Upper lobe of left lung (tissue), 6 donors: ENCODE results near the gene GJE1. TPM values are rescaled to one million over a fixed set of nuclear protein-coding genes. Genes with fewer than 3 reads are reported as not detected.
"Not testable (repeated sequence)": the region's sequence is repeated elsewhere in the genome, so short reads cannot be mapped to it uniquely, and the experiment has no call there.

Source experiments
- ATAC-seq, 2 donors: fragments of 200-7000 bp; cut with Tn5 transposase; one replicate each; pipeline ENCODE4 v1.9.1; 2022; ENCODE audit warnings: mild to moderate bottlenecking in 2 of 2, moderate library complexity in 2 of 2; ENCODE audit not compliant: low FRiP score in 2 of 2
- DNase-seq, 2 donors: peaks; one replicate each; pipeline ENCODE4 v3.0.0-alpha.2; 2019 to 2020
- H3K27ac ChIP-seq, 4 donors: fragments of 200-600 bp; sonication (generic); one replicate each; pipeline ENCODE4 v1.5.1; 2016 to 2019
- H3K27me3 ChIP-seq, 4 donors: fragments of 200-600 bp; sonication (generic); one replicate each; pipeline ENCODE4 v1.5.1; 2017 to 2019
- H3K36me3 ChIP-seq, 4 donors: fragments of 200-600 bp; sonication (generic); one replicate each; pipeline ENCODE4 v1.5.1; 2016 to 2019
- H3K4me1 ChIP-seq, 4 donors: fragments of 200-600 bp; sonication (generic); one replicate each; pipeline ENCODE4 v1.5.1; 2018 to 2019
- H3K4me3 ChIP-seq, 4 donors: fragments of 200-600 bp; sonication (generic); one replicate each; pipeline ENCODE4 v1.5.1; 2017 to 2019; ENCODE audit warnings: mild to moderate bottlenecking in 2 of 4, moderate library complexity in 1 of 4
- H3K9me3 ChIP-seq, 4 donors: fragments of 200-600 bp; sonication (generic); one replicate each; pipeline ENCODE4 v1.5.1; 2018 to 2019
- EP300 ChIP-seq, 4 donors: sonication (generic); formaldehyde crosslinking; IDR thresholded peaks; one replicate each; pipeline ENCODE4 v1.5.1; 2017; ENCODE audit warnings: antibody characterized with exemption in 4 of 4, control low read depth in 2 of 4
- POLR2A ChIP-seq, 4 donors: fragments of 450-650 bp; IDR thresholded peaks; one replicate each; pipeline ENCODE4 v1.5.1; 2016 to 2017; ENCODE audit warnings: antibody characterized with exemption in 4 of 4, mild to moderate bottlenecking in 2 of 4
- POLR2AphosphoS5 ChIP-seq, 2 donors: sonication (generic); formaldehyde crosslinking; IDR thresholded peaks; one replicate each; pipeline ENCODE4 v1.5.1; 2017; ENCODE audit warnings: antibody characterized with exemption in 2 of 2
- WGBS, 2 donors: methylation state at CpG; one replicate each; pipeline ENCODE4 v1.1.5; 2017 to 2018; 5-methylcytosine and 5-hydroxymethylcytosine counted together
- total RNA-seq, 6 donors: library from RNA; depleted of rRNA in 4 of 6; stranded (reverse); fragments of >200 nt in 4 of 6; gene quantifications; one replicate each; pipeline versions ENCODE4 v1.1.0 to v1.2.1, GENCODE V29; 2016 to 2021
- TF ChIP-seq, protein P1 (sequence below), 6 experiments: fragments of 450-650 bp in 4 of 6; fragments of 200-600 bp in 2 of 6; sonication (generic) in 2 of 6; IDR thresholded peaks; one replicate each; pipeline ENCODE4 v1.5.1; 2016 to 2019; ENCODE audit warnings: antibody characterized with exemption in 6 of 6
- donor health status: DM: no; HTN: no; CAD: no; lungs with moderate emphysema.
- donor health status: DM: no; HTN: yes; CAD: no; lungs with severe emphysema.

The GJE1 gene, protein sequence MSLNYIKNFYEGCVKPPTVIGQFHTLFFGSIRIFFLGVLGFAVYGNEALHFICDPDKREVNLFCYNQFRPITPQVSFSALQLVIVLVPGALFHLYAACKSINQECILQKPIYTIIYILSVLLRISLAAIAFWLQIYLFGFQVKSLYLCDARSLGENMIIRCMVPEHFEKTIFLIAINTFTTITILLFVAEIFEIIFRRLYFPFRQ
- not detected for total RNA-seq

DNA sequence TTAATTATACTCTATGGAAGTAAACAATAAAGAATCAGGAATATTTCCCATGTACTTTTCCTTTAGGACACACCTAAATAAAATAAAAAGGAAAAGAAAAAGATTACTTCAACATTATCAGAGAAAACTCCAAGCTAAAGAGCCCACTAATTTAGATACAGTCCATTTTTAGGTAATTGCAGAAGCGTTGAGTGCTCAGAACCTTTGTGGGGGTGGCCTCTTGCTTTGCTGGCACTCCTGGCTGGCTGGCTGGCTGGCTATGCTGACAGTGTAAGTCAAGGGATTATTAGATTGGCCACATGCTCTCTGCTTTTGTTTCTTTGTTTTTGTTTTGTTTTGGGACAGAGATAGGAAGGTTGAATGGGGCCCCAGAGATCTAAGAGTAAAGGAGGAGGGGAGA, at the start of gene GJE1:
TSS of gene GJE1 (plus strand) at position 301 of the 400 bp plus-strand sequence. CDS start 234 bp downstream, outside the sequence.
- no peaks in the 10 kb centered on the region for H3K27me3 ChIP-seq
- H3K27ac ChIP-seq: no peak within 1 kb of the TSS
- no peak within 1 kb of the TSS for H3K4me3 ChIP-seq
- H3K9me3 ChIP-seq: peaks cover 0 to 4% (median 2%) of the 10 kb centered on the region in 4 donors
- no peak for DNase-seq
- WGBS, 2 donors: 48 to 70% methylated on average over 1 of the region's 1 CpG
- no peaks in the 10 kb centered on the region for H3K36me3 ChIP-seq
- ATAC-seq: no peak
- H3K4me1 ChIP-seq: no peaks in the 10 kb centered on the region
- TF ChIP-seq EP300 (IDR thresholded peaks at IDR 0.05): no peak
- TF ChIP-seq, protein P1, sequence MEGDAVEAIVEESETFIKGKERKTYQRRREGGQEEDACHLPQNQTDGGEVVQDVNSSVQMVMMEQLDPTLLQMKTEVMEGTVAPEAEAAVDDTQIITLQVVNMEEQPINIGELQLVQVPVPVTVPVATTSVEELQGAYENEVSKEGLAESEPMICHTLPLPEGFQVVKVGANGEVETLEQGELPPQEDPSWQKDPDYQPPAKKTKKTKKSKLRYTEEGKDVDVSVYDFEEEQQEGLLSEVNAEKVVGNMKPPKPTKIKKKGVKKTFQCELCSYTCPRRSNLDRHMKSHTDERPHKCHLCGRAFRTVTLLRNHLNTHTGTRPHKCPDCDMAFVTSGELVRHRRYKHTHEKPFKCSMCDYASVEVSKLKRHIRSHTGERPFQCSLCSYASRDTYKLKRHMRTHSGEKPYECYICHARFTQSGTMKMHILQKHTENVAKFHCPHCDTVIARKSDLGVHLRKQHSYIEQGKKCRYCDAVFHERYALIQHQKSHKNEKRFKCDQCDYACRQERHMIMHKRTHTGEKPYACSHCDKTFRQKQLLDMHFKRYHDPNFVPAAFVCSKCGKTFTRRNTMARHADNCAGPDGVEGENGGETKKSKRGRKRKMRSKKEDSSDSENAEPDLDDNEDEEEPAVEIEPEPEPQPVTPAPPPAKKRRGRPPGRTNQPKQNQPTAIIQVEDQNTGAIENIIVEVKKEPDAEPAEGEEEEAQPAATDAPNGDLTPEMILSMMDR (IDR thresholded peaks at IDR 0.05): no peak
- no peak for TF ChIP-seq POLR2AphosphoS5 (IDR thresholded peaks at IDR 0.05)
- no peak for TF ChIP-seq POLR2A (IDR thresholded peaks at IDR 0.05)

DNA sequence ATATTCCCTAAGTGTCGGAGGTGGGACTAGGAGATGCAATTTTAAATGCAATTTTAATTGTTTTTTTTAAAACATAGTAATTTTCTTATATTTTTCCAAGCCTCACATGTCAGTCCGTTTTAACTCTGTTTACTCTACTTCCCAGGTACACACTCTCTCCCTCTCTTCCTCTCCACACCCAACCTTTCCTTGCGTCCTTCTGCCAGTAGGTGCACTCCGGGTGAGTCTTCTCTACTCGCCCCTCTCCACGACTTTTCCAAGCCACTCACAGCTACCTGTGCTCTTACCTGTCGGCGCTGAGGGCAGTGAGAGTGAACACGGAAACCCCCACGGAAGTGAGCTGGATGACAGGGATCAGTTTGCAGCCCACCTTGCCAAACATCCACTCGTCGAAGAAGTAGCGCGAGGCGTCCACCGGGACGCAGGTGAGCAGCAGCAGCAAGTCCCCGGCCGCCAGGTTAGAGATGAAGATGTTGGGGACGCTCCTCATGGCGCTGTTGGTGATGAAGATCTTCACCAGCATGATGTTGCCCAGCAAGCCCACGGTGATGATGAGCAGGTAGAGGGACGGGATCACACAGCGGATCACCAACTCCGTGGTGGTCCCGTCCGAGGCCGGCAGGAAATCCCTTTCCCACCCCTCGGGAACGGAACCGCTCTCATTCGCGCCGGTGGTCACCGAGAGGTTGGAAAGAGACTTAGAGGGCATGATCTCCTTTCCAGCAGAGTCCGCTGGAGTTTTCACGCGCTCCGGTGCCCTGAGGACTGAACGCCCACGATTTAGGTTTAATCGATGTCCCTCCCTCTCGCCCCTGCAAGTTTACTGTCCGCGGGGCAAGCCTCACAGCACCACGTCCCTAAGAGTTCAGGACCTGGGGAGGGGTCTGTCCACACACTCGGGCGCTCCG, 44.5 kb upstream of the GJE1 start:
- Histone ChIP-seq H3K27ac (no peak overlapping the region), H3K4me3 (no peak overlapping the region), H3K9me3 (peaks cover 0 to 3% (median 0%) of the 10 kb centered on the region in 4 donors), H3K36me3 (no peaks in the 10 kb centered on the region), H3K4me1 (no peaks in the 10 kb centered on the region), H3K27me3 (peaks cover 0 to 9% (median 2%) of the 10 kb centered on the region in 4 donors)
- TF ChIP-seq EP300 (IDR thresholded peaks at IDR 0.05) (no peak), POLR2AphosphoS5 (IDR thresholded peaks at IDR 0.05) (no peak), POLR2A (IDR thresholded peaks at IDR 0.05) (no peak)
- TF ChIP-seq, protein P1 (IDR thresholded peaks at IDR 0.05): no peak
- DNase-seq: peak in 1 of 2 donors; percentile 20
- WGBS, 2 donors: 17 to 19% methylated on average over 48 of the region's 49 CpGs
- ATAC-seq: no peak

DNA sequence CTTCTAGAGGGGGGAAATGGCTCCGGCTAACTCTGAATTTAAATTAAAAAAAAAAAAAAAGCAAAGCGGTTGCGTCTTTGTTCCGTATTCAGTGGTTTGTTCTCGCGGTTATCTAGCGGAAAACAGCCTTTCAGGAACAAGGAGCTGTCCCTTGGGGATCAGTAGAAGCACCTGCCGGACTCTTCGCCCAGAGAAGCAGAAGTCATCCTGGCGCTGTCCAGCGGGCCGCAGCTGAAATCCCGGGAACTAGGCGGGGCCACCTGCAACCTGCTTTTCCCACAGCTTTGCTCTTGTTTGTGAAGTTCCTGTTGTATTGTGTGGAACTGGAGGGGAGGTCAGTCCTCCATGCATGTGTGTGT, 43.9 kb upstream of the GJE1 start:
- TF ChIP-seq POLR2AphosphoS5 (IDR thresholded peaks at IDR 0.05) (no peak), POLR2A (IDR thresholded peaks at IDR 0.05) (no peak), EP300 (IDR thresholded peaks at IDR 0.05) (no peak)
- TF ChIP-seq, protein P1 (IDR thresholded peaks at IDR 0.05): no peak
- ATAC-seq: no peak
- peaks cover 0 to 3% (median 0%) of the 10 kb centered on the region in 4 donors for H3K9me3 ChIP-seq
- H3K36me3 ChIP-seq: no peaks in the 10 kb centered on the region
- no peak overlapping the region for H3K27ac ChIP-seq
- H3K4me1 ChIP-seq: no peaks in the 10 kb centered on the region
- peaks cover 0 to 9% (median 2%) of the 10 kb centered on the region in 4 donors for H3K27me3 ChIP-seq
- H3K4me3 ChIP-seq: no peak overlapping the region
- 2 to 4% methylated on average over 14 of the region's 14 CpGs for WGBS, 2 donors
- peak in 1 of 2 donors; percentile 54 for DNase-seq

DNA sequence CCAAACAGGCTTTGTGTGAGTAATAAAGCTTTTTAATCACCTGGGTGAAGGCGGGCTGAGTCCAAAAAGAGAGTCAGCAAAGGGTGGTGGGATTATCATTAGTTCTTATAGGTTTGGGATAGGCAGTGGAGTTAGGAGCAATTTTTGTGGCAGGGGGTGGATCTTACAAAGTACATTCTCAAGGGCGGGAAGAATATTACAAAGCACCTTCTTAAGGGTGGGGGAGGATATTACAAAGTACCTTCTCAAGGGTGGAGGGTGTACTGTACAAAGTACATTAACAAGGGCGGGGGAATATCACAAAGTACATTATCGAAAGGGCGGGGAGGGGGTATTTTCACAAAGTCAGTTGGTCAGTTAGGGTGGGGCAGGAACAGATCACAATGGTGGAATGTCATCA, 27.9 kb upstream of the GJE1 start:
- not testable (repeated sequence) for H3K4me1 ChIP-seq, H3K27ac ChIP-seq, H3K27me3 ChIP-seq, ATAC-seq, H3K4me3 ChIP-seq, H3K9me3 ChIP-seq, H3K36me3 ChIP-seq, DNase-seq
- 73 to 97% methylated on average over 5 of the region's 5 CpGs for WGBS, 2 donors

DNA sequence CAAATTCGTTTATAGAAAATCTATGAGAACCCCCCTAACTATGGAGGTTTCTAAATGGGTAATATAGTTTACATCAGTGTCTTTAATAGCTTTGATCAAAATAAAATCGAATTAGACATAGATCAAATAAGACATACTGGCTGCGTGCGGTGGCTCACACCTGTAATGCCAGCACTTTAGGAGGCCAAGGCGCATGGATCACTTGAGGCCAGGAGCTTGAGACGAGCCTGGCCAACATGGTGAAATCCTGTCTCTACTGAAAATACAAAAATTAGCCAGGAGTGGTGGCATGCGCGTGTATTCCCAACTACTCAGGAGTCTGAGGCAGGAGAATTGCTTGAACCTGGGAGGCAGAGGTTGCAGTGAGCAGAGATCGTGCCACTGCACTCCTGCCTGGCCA, 21.9 kb upstream of the GJE1 start:
- not testable (repeated sequence) for H3K27ac ChIP-seq, H3K4me1 ChIP-seq, H3K9me3 ChIP-seq, DNase-seq, H3K27me3 ChIP-seq, H3K36me3 ChIP-seq, ATAC-seq, H3K4me3 ChIP-seq
- WGBS, 2 donors: 86 to 88% methylated on average over 9 of the region's 9 CpGs
